GM12865 (cell line): ENCODE data around the gene GLTP.

Source experiments
- DNase-seq: peaks from one replicate; pipeline ENCODE4 v3.0.0; 2010; ENCODE audit warnings: low read depth
- H3K4me3 ChIP-seq: 2 replicates; pipeline ENCODE4 v1.5.1; 2011; ENCODE audit warnings: mild to moderate bottlenecking, low read depth, low read length, control low read depth
- CTCF ChIP-seq: IDR thresholded peaks from 2 replicates; pipeline ENCODE4 v1.5.1; 2011; ENCODE audit warnings: low read length, control low read depth, low read depth, inconsistent platforms; ENCODE audit not compliant: insufficient read depth; ENCODE audit errors: missing control alignments

Gene GLTP

GRCh38 chr12:109821968-109822367, 58.4 kb downstream of the GLTP start:
- no peak overlapping the region for H3K4me3 ChIP-seq
- no peak for DNase-seq
- TF ChIP-seq CTCF: no peak

GRCh38 chr12:109820816-109821381, 59.4 kb downstream of the GLTP start:
- DNase-seq: no peak
- TF ChIP-seq CTCF: no peak
- H3K4me3 ChIP-seq: no peak overlapping the region

GRCh38 chr12:109818905-109819500, 61.3 kb downstream of the GLTP start:
- no peak for DNase-seq
- no peak overlapping the region for H3K4me3 ChIP-seq

GRCh38 chr12:109818253-109818652, 62.1 kb downstream of the GLTP start:
- DNase-seq: no peak
- TF ChIP-seq CTCF: no peak
- no peak overlapping the region for H3K4me3 ChIP-seq

More at GRCh38 chr12:109818905-109819500, 61.3 kb downstream of the GLTP start:
- no peak for TF ChIP-seq CTCF

GRCh38 chr12:109817627-109818231, 62.6 kb downstream of the GLTP start:
- no peak for TF ChIP-seq CTCF
- DNase-seq: no peak
- no peak overlapping the region for H3K4me3 ChIP-seq

GRCh38 chr12:109816870-109817269, 63.5 kb downstream of the GLTP start:
- H3K4me3 ChIP-seq: no peak overlapping the region
- no peak for DNase-seq
- no peak for TF ChIP-seq CTCF
